VCaP (cell line): ENCODE measurements around the gene RPS23.
A peak's percentile ranks its signal among the peaks of the same experiment; 100 is the strongest.

ENCODE experiments used
- H3K27ac ChIP-seq: fragments of 450-650 bp; 2 replicates; pipeline ENCODE4 v1.5.1; 2017
- CTCF ChIP-seq: fragments of 450-650 bp; conservative IDR thresholded peaks from 2 replicates; pipeline ENCODE4 v1.5.1; 2017; ENCODE audit warnings: mild to moderate bottlenecking, moderate library complexity

Gene RPS23

GRCh38 chr5:82257729-82258128 lies 20.4 kb downstream of the RPS23 start:
- TF ChIP-seq CTCF, result no peak
- no peak overlapping the region for H3K27ac ChIP-seq

- no peak overlapping the region for H3K27ac ChIP-seq
- no peak for TF ChIP-seq CTCF
Measured at GRCh38 chr5:82257247-82257646, 20.9 kb downstream of the RPS23 start.

GRCh38 chr5:82255844-82256243 lies 22.3 kb downstream of the RPS23 start:
- no peak for TF ChIP-seq CTCF

GRCh38 chr5:82252744-82253143 lies 25.4 kb downstream of the RPS23 start:
- no peak overlapping the region for H3K27ac ChIP-seq
- no peak for TF ChIP-seq CTCF

More at GRCh38 chr5:82255844-82256243, 22.3 kb downstream of the RPS23 start:
- no peak overlapping the region for H3K27ac ChIP-seq

GRCh38 chr5:82246960-82247574 lies 31.1 kb downstream of the RPS23 start:
- TF ChIP-seq CTCF, result no peak
- H3K27ac ChIP-seq, result no peak overlapping the region

GRCh38 chr5:82244854-82245635 lies 33.1 kb downstream of the RPS23 start:
- peak; percentile 21; the same call in 1 of the 2 replicates for TF ChIP-seq CTCF
- H3K27ac ChIP-seq, result no peak overlapping the region

- H3K27ac ChIP-seq, result no peak overlapping the region
- TF ChIP-seq CTCF, result no peak
Measured at GRCh38 chr5:82244151-82244550, 34.0 kb downstream of the RPS23 start.
